Lower lobe of right lung (tissue), 2 donors: ENCODE results near the gene FYB1. TPM values are rescaled to one million over a fixed set of nuclear protein-coding genes. Genes with fewer than 3 reads are reported as not detected.

ENCODE experiments used
- ATAC-seq, 2 donors: fragments of 200-7000 bp; cut with Tn5 transposase; one replicate each; pipeline ENCODE4 v1.9.1; 2020 to 2022; ENCODE audit warnings: mild to moderate bottlenecking in 2 of 2, moderate library complexity in 2 of 2
- DNase-seq: peaks from one replicate; pipeline ENCODE4 v3.0.0-alpha.2; 2020
- H3K27ac ChIP-seq: fragments of 200-600 bp; one replicate; pipeline ENCODE4 v1.8.0; 2022
- H3K27me3 ChIP-seq: fragments of 200-600 bp; one replicate; pipeline ENCODE4 v1.8.0; 2022; ENCODE audit warnings: low read depth
- H3K36me3 ChIP-seq: fragments of 200-600 bp; one replicate; pipeline ENCODE4 v1.8.0; 2022; ENCODE audit warnings: mild to moderate bottlenecking
- H3K4me1 ChIP-seq: fragments of 200-600 bp; one replicate; pipeline ENCODE4 v1.8.0; 2022
- H3K4me3 ChIP-seq: fragments of 200-600 bp; one replicate; pipeline ENCODE4 v1.8.0; 2022; ENCODE audit warnings: mild to moderate bottlenecking
- H3K9me3 ChIP-seq: fragments of 200-600 bp; one replicate; pipeline ENCODE4 v1.8.0; 2022
- intact Hi-C: fragments of 100-400 bp; cut with DNase I; formaldehyde crosslinking; loops from one replicate; pipeline ENCODE4 v1.11.0; 2022
- total RNA-seq: library from RNA; stranded (reverse); fragmentation: NEBNext Ultra II Directional; extraction: Animal tissue kit (Norgen Biotek cat#: 25700); gene quantifications from one replicate; pipeline ENCODE4 v1.2.1, GENCODE V29; 2021
- TF ChIP-seq, protein P1 (sequence below): fragments of 200-600 bp; IDR thresholded peaks from one replicate; pipeline ENCODE4 v1.8.0; 2022; ENCODE audit warnings: antibody characterized with exemption, mild to moderate bottlenecking
- donor health status: DM: no; HTN: yes; CAD: no; lungs with severe emphysema.

FYB1 gene
- total RNA-seq, 1 donor from 2014 or later, result 51.0 TPM

DNA sequence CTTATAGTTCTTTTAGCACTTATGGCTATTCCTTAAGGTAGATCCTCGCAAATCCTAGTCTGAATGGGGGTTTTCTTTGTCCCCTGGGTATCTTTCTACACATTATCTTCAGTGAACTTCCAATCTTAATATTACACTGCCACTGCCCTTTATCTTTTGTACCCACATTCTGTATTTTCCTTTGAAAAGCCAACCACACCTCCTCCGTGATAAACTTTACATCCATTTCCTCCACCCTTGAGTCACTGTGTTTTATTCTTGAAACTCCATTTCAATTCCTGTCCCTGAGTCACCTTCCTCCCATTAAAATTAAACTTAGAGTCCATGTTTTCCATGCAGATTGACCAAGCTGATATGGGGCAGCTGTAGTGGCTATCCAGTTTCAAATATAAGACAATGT is 102.0 kb downstream of the FYB1 start:
- H3K9me3 ChIP-seq, result no peaks in the 10 kb centered on the region
- H3K4me3 ChIP-seq, result no peak overlapping the region
- DNase-seq, result no peak
- peaks cover 6% of the 10 kb centered on the region for H3K36me3 ChIP-seq
- no peaks in the 10 kb centered on the region for H3K27me3 ChIP-seq
- TF ChIP-seq, protein P1, sequence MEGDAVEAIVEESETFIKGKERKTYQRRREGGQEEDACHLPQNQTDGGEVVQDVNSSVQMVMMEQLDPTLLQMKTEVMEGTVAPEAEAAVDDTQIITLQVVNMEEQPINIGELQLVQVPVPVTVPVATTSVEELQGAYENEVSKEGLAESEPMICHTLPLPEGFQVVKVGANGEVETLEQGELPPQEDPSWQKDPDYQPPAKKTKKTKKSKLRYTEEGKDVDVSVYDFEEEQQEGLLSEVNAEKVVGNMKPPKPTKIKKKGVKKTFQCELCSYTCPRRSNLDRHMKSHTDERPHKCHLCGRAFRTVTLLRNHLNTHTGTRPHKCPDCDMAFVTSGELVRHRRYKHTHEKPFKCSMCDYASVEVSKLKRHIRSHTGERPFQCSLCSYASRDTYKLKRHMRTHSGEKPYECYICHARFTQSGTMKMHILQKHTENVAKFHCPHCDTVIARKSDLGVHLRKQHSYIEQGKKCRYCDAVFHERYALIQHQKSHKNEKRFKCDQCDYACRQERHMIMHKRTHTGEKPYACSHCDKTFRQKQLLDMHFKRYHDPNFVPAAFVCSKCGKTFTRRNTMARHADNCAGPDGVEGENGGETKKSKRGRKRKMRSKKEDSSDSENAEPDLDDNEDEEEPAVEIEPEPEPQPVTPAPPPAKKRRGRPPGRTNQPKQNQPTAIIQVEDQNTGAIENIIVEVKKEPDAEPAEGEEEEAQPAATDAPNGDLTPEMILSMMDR, result no peak
- no peaks in the 10 kb centered on the region for H3K4me1 ChIP-seq
- ATAC-seq, result no peak
- H3K27ac ChIP-seq, result no peak overlapping the region
- intact Hi-C loops, result no loop called here

DNA sequence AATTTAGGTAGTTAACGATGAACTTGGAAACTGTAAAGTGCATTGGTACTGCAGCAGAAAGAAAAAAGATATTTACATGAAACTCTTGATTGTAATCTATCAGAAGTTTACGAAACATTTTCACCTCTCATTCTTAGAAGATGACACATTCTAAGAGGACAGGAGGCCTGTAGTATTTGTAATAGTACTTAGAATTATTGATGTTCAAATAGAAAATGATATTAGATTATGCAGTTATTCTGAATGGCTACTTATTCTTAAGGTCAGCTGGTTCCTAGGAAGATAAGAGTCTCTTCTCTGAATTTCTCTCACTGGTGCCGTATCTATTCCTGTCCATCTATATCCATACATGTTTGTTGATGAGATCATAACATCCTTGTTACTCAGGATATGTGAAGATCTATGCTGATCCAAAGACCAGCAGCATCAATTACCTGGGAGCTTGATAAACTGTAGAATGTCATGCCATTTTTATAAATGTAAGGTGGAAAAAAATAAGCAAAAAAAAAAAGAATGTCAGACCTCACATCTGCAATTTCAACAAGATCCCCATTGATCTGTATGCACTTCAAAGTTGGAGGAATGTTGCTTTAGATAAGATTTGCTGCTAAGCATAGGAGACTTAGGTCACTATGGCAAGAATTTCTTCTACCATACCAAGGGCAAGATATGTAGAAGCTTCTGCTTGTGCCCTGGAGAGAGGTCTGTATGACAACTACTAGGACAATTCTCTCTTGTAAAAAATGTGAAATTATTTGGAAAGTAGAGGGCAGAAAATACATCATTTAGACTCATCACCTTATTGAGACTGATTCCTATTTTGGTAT is 102.8 kb downstream of the FYB1 start:
- H3K36me3 ChIP-seq, result peaks cover 6% of the 10 kb centered on the region

DNA sequence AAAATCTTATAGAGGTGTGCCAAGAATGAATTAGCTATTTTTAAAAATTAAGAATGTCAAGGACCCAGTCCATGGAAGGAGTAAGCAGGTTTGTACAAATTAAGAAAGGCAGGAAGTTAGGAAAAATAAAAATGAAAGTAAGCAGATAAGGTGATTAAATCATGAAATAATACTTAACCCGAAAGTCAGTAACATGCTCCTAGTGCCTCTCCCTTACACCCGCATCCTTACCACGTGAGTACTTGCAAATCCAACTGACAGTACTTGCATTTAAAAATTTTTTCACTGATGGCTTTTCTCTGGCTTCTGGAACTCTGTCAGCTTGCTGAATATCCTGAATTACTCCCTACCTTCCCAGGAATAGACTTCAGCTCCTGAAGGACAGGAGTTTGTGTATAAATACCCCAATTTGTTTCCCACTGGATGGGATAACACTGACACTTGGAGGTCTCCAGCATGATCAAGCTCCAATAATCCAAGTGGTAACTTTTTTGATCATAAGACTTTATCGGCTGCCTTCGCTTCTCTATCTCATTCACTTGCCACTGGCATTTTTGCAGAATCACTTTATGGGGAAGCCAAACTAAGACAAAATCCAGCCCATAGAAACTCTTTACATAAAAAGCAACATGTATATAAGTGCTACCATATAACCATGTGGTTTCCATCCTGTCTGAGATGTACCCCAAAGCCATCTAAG is 103.6 kb downstream of the FYB1 start:
- Histone ChIP-seq H3K27me3 (no peaks in the 10 kb centered on the region), H3K4me1 (no peaks in the 10 kb centered on the region), H3K36me3 (peaks cover 6% of the 10 kb centered on the region), H3K27ac (no peak overlapping the region), H3K4me3 (no peak overlapping the region), H3K9me3 (no peaks in the 10 kb centered on the region)
- ATAC-seq (no peak), DNase-seq (no peak)
- intact Hi-C loops, result no loop called here
- TF ChIP-seq, protein P1, result no peak

More for the DNA sequence above, 102.8 kb downstream of the FYB1 start:
- no peak for ATAC-seq
- Histone ChIP-seq H3K27me3 (no peaks in the 10 kb centered on the region), H3K4me1 (no peaks in the 10 kb centered on the region), H3K4me3 (no peak overlapping the region), H3K9me3 (no peaks in the 10 kb centered on the region), H3K27ac (no peak overlapping the region)
- DNase-seq, result no peak
- intact Hi-C loops, result no loop called here
- TF ChIP-seq, protein P1, result no peak

DNA sequence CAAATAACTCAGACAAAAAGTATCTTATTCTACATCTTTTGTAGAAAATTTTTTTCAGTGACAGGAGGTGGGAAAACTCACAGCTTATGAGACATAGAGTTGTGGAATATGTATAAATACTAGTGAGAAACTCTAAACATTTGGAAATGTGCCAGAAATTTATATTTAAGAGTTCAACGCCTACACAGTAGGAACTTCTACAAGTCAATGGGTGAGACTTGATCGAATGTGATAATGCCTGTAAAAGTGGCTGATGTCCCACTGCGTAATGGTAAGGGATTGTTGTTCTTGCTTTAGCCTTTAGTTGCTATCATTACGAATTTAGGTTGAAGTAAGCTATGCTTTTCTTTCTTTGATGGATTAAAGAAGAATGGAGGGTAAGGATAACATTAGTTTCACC is 105.2 kb downstream of the FYB1 start:
- Histone ChIP-seq H3K36me3 (peaks cover 11% of the 10 kb centered on the region), H3K27me3 (no peaks in the 10 kb centered on the region), H3K4me3 (no peak overlapping the region), H3K4me1 (no peaks in the 10 kb centered on the region), H3K9me3 (no peaks in the 10 kb centered on the region), H3K27ac (no peak overlapping the region)
- ATAC-seq (no peak), DNase-seq (no peak)
- TF ChIP-seq, protein P1, result no peak
- intact Hi-C loops, result no loop called here

DNA sequence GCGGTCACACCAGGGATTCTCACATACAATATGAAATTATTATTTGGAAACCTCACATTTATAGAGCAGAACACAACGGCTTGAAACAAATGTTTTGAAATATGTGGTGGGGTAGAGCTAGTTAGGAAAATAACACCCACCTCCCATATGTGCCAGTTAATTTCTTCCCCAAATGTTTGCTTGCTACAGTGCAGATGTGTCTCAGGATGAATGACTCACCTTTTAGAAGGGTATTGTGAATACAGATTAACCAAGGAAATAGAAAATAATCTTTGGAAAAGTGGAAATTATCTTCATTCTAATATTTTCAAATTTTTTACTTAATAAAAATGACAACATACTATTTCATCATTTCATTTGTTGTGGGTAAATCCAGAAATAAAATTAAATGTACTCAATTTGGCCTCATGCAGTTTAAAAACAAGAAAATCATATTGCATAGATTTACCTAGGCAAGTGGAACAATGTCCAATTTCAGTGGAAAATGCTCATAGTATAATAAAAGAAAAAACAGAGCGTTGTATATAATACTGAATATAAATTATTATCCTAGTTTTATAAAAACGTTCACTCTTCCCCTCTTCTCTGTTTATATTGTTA is 105.9 kb downstream of the FYB1 start:
- DNase-seq (no peak), ATAC-seq (no peak)
- Histone ChIP-seq H3K27ac (no peak overlapping the region), H3K9me3 (no peaks in the 10 kb centered on the region), H3K4me3 (no peak overlapping the region), H3K36me3 (peaks cover 10% of the 10 kb centered on the region), H3K4me1 (no peaks in the 10 kb centered on the region), H3K27me3 (no peaks in the 10 kb centered on the region)
- TF ChIP-seq, protein P1, result no peak
- intact Hi-C loops, result no loop called here
